HG03135 (cell line): ENCODE data around the gene MYO16.

ENCODE experiments used
- ATAC-seq: cut with Tn5 transposase; IDR thresholded peaks from one replicate; pipeline ENCODE4 v1.9.1; 2021; ENCODE audit warnings: mild to moderate bottlenecking, moderate library complexity; ENCODE audit not compliant: unreplicated experiment

Gene MYO16

DNA sequence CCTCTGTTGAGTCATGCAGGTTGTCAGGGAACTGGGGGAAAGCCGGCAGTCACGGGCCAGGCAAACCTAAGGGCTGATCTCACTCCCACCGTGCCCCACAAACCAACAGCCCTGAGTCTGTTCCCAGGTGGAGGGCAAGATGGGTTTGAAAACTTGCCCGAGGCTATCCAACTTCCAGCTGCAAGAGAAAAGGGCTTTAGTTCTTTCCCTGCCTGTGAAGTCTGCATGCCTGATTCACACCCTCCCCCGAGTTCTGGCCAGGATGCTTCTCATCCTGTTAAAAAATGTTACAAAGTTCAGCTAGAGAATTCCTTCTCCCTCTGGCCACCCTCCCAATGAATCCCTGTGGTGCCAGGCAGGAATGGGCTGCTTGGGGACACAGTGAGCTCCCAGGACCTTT, 33.1 kb downstream of the MYO16 start:
- no peak for ATAC-seq

DNA sequence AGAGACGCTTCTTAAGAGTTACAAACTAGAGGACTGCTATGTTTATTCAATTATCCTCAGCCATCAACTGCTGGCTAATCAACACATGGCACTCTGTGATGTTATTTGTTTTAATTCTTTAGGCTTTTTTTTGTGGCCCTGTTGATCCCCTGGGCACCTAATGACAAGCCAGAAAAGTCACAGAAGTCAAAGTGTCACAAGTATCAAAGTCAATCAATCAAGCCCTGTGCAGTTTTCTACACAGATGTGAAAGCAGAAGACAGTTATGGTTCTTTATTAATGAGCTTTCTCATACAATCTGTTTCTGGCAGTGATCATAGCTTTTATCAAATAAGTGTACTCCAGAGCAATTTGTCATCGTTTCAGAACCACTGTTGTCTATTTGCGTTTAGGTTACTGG, 34.3 kb downstream of the MYO16 start:
- ATAC-seq, result no peak

DNA sequence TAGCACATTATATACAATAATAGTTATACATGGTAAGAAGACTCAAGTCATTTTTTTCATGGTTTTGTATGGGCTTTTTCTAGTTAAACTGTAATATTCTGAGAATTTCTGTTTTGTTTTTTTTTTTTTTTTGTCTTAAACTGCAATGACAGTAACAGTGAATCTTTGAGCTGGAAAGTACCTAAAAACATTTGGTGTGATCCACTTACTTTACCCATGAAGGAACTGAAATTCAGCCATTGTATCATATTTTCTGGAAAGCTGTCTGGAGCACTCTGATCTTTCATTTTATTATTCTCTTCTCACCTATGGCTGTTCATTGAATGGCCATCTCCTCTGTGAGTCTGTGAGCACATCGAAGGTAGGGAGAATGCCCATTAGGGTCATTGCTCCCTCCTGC, 37.8 kb downstream of the MYO16 start:
- no peak for ATAC-seq

DNA sequence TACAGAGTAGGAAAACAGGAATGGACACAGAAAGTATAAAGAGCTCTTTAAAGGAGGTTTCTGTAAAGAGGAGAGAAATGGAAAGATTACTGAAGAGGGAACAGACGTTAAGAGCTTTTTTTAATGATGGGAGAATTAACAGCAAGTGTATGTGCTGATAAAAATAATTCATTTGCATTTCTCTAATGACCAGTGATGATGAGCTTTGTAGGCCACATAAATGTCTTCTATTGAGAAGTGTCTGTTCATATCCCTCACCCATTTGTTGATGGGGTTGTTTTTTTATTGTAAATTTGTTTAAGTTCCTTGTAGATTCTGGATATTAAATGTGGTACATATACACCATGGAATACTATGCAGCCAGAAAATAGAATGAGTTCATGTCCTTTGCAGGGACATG, 40.0 kb downstream of the MYO16 start:
- ATAC-seq, result no peak

DNA sequence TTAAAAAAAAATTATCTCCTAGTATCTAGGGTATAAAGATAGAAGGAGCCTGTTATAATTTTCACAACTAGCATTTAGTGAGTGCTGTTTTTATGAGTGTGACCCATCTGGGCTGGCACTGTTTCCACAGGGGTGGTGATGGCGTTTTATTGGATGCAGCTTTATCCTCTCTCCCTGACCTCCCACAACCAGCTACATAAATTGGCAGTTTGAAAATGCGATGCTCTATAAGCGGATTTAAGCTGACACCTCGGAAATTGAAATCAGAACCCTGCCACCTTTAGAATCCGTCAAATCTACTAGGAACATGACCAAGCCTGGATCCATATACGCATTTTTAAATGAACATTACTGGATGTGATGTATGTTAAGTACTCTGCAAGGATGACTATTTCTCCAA, 44.9 kb downstream of the MYO16 start:
- no peak for ATAC-seq

DNA sequence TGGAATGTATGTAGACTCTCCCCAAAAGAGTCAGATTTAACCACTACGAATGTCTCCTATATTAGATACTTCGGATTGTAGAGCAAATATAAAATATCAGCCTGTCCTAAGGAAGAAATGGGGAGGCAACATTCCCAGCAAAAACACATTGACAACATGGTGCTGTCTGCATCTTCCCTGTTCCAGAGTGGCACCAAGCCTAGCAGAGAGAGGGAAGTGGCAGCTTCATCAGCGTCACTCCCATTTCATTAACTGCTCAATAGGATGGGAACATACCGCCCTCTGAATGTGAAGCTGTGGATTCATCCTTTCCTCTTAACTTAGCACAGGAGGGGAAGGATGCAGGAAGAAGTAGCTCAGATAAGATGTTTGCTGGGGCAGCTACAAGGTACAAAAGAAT, 45.4 kb downstream of the MYO16 start:
- no peak for ATAC-seq

DNA sequence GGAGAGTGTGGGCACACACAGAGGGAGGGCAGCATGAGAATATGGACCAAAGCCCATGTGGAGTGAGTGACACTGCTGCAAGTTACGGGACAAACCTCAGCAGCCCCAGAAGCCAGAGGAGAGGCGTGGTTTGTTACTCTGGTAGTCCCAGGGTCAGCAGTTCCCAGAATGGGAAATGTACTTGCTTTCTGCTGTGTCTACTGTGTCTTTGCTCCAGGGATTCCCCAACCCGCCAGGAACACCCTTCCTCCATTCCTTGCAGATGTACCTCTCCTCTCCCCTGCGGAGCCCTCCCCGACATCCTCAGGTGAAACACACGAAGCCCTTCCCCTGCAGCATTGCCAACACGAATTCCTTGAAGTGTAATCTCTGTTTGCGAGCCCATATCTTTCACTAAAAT, 47.2 kb downstream of the MYO16 start:
- no peak for ATAC-seq

DNA sequence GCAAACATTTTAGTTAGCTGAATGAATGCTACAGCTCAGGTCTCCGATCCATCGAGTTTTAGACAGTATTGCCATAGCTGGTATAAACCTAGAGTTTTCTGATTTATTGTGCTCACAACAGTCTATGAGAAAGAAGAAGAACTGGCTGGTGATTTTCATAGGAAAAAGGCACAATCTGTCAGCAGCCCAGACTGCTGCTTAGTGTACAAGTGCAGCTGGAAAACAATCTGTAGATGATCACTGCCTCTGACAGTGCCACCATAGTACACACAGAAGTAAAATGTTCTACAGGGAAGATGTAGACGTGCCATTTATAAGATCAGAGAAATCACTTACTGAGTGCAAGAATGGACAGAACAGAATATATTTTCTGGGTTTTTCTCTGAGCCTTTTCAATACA, 48.4 kb downstream of the MYO16 start:
- ATAC-seq, result no peak

DNA sequence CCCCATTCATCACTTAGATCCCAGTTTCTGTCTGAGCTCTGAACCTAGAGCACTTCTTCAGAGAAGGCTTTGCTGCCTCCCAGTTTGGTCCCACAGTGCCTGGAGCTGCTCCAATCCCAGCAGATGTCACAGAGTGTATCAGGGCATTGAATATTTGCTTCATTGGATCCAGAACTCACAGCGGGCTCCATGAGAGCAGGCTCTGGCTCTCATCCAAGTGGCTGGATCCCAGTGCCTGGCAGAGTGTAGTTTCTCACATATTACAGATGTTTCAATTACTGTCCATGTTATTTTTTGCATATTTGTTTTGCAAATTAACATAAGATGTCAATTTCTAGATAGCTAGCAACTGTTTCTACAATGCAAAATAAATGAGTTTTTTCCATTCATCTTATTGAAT, 50.6 kb downstream of the MYO16 start:
- ATAC-seq, result no peak

DNA sequence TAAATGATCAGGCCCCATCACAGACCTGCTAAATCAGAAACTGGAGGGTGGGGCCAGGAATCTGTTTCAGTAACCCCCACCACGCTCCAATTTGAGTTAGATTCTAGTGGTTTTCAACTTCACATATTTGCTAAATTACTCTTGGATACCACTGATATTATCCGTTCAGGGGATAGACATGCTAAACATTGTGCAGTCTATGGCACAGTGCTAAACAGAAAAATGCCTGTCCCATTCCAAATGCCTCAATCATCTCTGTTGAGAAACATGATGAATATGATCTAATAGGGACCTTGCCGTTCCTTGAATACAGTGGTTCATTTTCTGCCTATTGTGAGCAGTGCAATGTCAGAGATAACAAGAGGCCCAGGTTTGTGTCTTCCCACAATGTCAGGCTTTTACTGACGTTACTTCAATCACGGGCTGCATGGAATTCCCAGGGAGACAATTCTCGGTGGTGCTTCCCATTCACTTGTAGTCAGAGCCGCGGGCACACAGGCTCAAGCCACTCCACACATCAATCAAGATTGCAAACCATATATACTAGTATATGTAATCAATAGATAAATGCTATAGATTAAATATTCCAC, 52.7 kb downstream of the MYO16 start:
- ATAC-seq, result no peak

DNA sequence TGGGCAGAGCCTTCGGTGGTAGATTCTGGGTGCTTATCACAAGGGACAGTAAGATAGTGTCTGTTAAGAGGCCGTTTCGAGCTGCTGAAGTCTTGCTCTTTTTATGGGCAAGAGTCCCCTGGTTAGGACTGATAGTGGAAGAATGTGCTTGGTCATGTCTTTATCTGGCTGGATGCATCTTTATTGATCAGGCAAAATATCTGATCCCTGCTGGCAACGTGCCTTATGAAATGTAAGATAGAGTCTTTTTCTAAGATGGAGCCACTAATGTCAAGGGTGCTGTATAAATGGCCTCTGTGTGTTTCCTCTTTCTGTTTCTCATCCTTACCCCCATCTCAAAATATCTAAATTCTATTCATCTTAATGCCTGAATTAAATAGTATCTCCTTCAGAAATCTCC, 53.3 kb downstream of the MYO16 start:
- no peak for ATAC-seq

DNA sequence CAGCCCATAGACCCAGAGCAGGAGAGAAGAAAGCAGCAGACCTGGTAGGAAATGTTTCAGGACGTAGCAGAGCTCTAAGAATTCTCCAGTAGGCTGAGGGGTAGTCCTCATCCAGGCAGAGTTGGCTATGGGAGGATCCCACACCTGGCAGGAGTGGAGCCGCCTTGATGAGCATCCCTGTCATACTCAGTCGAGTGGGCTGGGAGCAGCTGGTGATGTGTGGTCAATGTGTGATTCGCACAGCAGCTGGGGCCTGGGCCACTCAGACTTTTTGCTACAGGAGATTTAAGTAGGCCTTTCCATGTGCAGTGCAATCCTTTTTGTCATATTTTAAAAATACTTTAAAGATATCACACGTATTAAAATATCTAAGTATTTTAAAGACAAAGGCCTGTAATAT, 56.6 kb downstream of the MYO16 start:
- ATAC-seq, result no peak

DNA sequence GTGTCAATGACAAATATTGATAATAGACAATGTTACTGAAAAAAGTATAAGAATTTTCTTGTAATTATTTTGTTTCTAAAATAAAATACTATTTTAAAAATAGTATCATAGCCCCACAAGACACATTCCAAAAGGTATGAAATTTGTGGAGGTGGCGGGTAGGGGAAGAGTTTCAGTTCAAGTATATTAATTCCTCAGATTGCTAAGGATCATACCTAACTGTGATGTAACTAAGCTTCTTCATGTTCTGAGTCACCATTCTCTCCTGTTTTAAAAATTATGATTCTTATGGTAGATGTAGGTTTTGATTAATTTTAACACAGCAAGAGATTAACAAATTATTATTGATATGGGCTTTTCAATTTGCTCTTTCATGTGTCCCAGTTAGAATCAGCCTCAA, 61.3 kb downstream of the MYO16 start:
- no peak for ATAC-seq

DNA sequence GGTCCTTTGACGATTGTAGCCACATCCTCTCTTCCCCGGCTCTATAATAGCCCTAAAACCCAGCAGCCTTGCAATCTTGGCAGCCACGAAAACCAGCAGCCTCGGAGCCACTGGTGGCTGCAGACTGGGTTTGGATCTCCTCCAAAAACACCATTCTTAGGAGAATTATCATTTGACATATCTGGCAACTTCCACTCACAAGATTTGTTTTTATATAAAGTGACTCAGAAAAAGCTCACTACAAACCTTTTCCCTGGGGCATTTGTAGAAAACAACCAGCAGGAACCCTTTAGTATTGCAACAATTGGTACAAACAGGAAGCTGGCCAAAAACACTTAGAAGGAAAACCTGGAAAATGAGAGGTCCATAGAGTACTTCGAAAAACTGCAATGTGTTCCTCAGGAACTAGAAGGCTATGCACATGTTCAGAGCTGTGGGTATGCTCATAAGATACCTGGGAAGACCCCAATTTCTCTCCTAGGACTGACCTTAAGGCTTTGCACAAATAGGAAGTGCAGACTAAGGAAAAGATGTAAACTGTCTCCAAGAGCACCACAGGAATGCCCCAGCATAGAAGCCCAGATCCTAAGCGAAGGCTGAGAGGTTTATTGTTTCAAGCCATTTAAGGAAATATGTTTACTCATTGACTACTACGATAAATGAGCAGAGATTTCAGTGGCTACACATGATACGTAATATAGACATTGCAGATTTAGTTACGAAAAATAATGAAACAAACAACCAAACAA, 71.2 kb downstream of the MYO16 start:
- ATAC-seq, result no peak

DNA sequence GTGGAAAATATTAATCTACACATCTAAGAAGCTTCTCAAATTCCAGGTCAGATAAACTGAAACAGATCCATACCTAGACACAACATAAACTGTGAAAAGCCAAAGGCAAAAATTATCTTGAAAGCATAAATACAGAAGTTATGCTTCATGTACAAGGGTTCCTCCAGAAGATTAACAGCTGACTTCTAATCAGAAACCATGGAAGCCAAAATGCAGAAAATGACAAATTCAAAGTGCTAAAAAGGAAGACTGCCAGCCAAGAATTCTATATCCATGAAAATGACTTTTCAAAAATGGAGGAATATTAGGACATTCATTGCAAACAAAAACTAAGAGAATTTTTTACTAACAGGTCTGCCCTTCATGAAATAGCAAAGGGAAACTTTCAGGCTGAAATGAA, 72.8 kb downstream of the MYO16 start:
- no peak for ATAC-seq

DNA sequence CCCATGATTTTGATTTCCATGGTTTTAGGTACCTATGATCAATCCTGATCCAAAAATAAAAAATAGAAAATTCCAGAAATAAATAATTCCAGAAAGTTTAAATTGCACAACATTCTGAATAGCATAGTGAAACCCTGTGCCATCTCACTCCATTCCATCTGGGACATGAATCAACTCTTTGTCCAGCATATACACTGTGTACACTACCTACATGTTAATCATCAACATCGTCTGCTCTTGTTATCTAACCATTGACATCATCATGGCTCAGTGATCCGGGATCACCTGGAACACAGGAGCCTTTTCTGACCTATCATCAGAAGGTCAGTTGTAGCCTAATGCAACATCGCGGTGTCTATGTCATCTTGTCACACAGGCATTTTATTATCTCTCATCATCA, 75.6 kb downstream of the MYO16 start:
- no peak for ATAC-seq

DNA sequence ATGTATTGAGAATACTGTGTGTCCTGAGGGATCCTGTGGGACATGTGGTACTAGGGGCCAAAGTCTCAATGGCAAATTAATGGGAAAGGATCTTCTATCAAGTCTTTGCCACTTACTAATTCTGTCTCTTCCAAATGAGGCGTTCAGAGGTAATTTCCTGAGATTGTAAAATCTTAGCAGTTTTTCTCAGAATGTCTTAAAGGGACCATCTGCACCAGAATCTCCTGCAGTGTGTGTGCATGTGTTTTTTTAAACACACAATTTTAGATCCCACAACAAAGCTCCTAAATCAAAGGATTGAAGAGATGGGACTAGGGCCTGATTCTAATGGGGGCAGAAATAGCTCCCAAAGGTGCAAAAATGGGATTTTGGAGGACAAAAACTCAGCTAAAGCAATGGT, 78.2 kb downstream of the MYO16 start:
- ATAC-seq, result no peak

DNA sequence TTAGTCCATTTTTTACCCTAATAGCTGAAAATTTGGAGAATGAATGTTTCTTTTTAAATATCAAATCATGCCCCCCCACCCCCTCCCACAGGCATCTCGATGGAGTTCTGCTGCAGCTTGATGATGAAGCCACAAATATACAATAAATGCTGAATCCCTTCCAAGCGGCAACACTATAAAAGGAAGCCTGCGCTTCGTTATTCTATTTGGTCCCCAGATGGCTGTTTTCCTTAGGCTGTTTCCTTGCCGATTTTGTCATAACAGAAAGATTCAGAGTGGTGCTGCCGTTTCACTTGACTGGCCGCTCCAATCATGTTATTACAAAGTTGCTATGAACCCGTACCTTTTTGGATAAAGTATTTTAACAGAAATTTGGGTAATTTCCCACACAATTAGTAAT, 79.5 kb downstream of the MYO16 start:
- ATAC-seq, result no peak

DNA sequence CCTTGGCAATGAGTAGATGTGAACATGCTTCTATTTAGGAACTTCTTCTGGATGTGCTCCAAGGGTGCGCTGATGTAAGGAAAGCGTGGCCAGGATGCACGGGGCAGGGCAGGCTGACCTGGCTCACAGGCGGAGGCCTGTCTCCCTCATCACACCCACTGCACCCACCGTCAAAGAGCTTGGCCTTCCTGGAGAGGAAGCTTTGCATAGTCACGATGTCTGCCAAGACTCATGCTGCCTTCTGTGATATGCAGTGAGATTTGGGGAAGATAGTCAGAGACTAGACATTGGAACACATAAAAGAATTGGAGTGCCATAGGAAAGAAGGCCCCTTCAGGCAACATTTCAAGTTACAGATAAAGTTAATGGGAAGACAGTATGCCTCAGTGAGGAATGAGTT, 82.0 kb downstream of the MYO16 start:
- ATAC-seq, result no peak

DNA sequence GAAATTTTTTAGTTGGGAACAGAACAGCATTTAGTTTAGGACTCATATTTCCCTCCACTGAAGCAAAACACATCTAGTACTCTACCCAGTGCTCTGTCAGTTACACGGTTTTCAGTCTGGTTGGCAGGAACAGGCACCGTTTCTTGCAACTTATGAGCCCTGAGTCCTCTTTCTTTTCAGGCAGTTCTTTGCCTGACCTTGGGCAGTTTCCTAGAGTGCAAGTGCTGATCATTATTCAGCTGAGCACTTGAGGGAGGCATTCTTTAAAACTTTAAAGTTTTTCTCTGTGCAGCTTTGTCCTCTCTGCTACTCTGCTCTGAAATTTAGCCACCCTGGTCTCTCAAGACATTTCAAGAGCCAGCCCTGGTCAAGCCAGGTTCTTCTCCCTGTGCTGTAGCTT, 96.1 kb downstream of the MYO16 start:
- no peak for ATAC-seq

DNA sequence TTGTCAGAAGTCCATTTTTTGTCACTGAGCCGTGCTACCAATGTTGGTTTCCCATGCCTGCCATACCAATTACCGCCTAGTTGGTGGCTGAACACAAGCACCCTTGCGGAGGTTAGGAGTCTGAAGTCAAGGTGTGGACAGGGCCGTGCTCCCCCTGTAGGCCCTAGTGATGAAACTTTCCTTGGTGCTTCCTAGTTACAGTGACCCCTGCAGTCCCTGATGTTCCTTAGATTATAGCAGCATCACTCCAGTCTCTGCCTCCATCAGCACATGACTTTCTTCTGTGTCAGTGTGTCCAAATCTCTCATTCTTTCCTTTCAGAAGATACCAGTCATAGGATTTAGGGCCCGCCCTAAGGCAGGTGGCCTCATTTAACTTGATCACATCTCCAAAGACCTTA, 99.0 kb downstream of the MYO16 start:
- no peak for ATAC-seq

DNA sequence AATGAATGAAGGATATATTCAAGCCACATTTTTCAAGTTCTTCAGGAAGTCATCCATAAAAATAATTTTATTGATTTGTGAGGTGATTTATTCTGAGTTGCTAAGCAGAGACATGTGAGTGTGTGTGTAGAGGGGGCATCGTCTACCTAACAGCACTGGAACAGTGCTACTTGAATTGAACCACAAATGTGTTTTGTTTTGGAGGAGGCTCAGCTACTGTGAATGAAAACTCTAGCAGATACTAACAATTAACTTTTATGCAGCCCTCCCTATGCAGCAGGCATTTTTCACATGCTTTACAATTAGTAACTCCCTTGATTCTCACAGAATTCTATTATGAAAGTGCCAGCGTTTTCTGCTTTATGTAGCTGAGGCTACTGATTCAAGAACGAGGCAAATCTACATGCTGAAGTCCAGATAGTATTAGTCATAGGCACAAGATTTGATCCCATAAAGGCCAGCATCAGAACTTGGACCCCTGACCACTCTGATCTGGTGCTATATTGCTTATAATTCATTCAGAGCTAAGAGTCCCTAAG, 103.7 kb downstream of the MYO16 start:
- no peak for ATAC-seq

DNA sequence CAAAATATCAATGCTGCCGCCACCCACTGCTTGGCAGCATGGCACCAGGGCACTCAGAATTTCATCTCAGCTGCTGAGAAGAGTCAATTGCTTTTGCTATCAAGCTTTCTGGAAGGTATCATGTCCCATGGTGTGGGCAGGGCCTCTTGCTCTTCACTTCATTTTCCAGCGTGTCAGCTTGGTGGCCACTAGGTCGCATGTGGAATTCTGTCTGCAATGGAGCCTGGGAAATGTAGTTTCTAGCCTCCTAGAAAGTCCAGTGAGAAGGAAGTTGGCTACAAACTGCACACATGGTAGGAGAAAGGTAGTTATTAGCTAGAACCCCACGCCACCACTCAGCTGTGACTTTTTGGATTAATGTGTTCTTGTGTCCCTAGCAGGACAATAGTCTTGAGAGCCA, 105.3 kb downstream of the MYO16 start:
- ATAC-seq, result no peak
